Activated CD8-positive, alpha-beta memory T cell treated with anti-CD3 and anti-CD28 coated beads, Interleukin-2, amount 10 ng/mL, durations not matched to agents 7 days and 5 days (primary cell): ENCODE data around the gene PGA4. TPM values are rescaled to one million over a fixed set of nuclear protein-coding genes. Genes with fewer than 3 reads are reported as not detected.
"Not testable (repeated sequence)": the region's sequence is repeated elsewhere in the genome, so short reads cannot be mapped to it uniquely, and the experiment has no call there.

Experiments used
- ATAC-seq: fragments of 150-1000 bp; cut with Tn5 transposase; one replicate; pipeline ENCODE4 v1.10.0; 2021; ENCODE audit warnings: moderate library complexity
- CTCF ChIA-PET: fragments of 350-600 bp; sonication (Branson Sonifier 250); formaldehyde crosslinking; loops from one replicate; lab custom pipeline; 2021; ENCODE audit warnings: antibody characterized with exemption; lab: Charles Lee
- DNase-seq: peaks from one replicate; pipeline ENCODE4 v3.0.0-alpha.2; 2020
- H3K27ac Mint-ChIP-seq: one replicate; pipeline ENCODE4 v1.8.0; 2021; ENCODE audit warnings: mild to moderate bottlenecking, mixed read lengths
- H3K27me3 Mint-ChIP-seq: one replicate; pipeline ENCODE4 v1.8.0; 2021; ENCODE audit warnings: mixed read lengths
- H3K36me3 Mint-ChIP-seq: one replicate; pipeline ENCODE4 v1.8.0; 2021; ENCODE audit warnings: mild to moderate bottlenecking, mixed read lengths
- H3K4me1 Mint-ChIP-seq: one replicate; pipeline ENCODE4 v1.8.0; 2021; ENCODE audit warnings: mixed read lengths
- H3K4me3 Mint-ChIP-seq: one replicate; pipeline ENCODE4 v1.8.0; 2021; ENCODE audit warnings: mild to moderate bottlenecking, moderate library complexity, mixed read lengths
- H3K9me3 Mint-ChIP-seq: one replicate; pipeline ENCODE4 v1.8.0; 2022; ENCODE audit warnings: low read depth, mixed read lengths
- total RNA-seq, 2 experiments: library from RNA; stranded (reverse); gene quantifications; one replicate each; pipeline ENCODE4 v1.2.3, GENCODE V29; 2021

PGA4 gene
- total RNA-seq, 2 experiments from 2014 or later: not detected

DNA sequence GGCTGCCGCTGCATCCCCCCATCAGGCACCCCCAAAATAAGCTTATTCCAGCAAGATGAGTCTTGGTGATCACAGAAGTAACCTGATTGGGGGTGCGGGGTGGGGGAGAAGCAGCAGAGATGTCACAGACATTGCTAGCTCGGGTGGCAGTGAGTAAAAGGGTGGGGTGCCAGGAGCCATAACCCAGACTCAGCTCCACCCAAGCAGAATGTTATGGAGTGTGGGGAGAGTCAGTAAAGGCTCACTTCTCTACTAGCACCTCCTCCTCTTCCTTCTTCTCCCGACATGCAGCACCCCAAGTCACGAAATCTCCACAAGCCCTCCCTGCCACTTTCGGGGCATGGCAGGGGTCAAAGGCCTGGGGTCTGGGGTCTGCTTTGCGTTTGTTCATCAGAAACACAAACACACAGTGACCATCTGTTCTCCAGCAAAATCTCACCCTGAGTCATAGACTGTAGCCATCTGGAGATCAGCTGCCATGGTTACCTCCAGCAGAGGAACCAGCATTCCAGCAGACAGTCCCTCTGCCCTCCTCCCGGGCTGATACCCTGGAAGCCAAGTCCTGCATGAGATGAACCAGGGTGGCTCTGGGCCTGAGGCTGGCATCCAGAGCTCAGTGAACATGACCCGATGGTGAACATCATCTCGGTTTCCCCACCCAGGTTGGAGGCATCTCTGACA is 23.3 kb downstream of the PGA4 start:
- H3K4me3 Mint-ChIP-seq, H3K9me3 Mint-ChIP-seq, H3K4me1 Mint-ChIP-seq, H3K27ac Mint-ChIP-seq, H3K27me3 Mint-ChIP-seq, H3K36me3 Mint-ChIP-seq, DNase-seq, CTCF ChIA-PET, ATAC-seq: not testable (repeated sequence)

DNA sequence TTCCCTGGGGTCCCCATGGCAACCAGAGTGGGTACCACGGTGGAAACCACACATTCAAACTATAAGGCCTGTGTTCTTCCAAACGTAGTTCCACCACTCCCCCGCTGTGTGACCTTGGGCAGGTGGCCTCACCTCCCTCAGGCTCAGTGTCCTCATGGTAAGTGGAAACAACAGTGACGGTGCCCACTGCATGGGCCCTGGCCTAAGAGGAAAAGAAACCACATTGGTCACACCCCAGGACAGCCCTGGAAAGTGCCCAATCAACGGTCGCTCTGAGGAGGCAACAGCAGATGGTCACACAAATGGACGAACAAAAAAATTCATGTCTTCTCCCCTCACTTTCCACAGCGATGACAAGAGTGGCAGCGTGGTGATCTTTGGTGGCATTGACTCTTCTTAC is 25.9 kb downstream of the PGA4 start:
- H3K36me3 Mint-ChIP-seq, DNase-seq, H3K27me3 Mint-ChIP-seq, H3K27ac Mint-ChIP-seq, H3K4me3 Mint-ChIP-seq, CTCF ChIA-PET, H3K4me1 Mint-ChIP-seq, H3K9me3 Mint-ChIP-seq, ATAC-seq: not testable (repeated sequence)

DNA sequence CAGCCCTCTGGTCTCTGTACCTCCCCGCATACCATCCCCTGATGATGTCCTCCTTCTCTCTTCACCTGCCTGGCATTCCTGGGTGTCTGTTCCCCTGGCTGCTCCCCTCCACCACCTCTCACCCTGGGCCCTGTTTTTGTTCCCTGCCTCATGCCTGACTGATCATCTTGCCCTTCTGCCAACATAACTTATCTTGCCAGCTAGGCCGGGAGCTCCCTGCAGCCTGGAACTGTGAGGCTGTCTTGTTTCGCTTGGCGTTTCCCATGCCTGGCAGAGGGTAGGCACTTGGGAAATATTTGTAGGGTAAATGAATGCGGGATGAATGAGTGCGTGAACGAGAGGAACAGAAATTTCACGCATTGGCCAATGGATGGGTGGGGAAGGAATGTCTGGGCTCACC is 27.1 kb downstream of the PGA4 start:
- CTCF ChIA-PET, ATAC-seq, DNase-seq, H3K9me3 Mint-ChIP-seq, H3K4me1 Mint-ChIP-seq, H3K4me3 Mint-ChIP-seq, H3K27me3 Mint-ChIP-seq, H3K27ac Mint-ChIP-seq, H3K36me3 Mint-ChIP-seq: not testable (repeated sequence)

DNA sequence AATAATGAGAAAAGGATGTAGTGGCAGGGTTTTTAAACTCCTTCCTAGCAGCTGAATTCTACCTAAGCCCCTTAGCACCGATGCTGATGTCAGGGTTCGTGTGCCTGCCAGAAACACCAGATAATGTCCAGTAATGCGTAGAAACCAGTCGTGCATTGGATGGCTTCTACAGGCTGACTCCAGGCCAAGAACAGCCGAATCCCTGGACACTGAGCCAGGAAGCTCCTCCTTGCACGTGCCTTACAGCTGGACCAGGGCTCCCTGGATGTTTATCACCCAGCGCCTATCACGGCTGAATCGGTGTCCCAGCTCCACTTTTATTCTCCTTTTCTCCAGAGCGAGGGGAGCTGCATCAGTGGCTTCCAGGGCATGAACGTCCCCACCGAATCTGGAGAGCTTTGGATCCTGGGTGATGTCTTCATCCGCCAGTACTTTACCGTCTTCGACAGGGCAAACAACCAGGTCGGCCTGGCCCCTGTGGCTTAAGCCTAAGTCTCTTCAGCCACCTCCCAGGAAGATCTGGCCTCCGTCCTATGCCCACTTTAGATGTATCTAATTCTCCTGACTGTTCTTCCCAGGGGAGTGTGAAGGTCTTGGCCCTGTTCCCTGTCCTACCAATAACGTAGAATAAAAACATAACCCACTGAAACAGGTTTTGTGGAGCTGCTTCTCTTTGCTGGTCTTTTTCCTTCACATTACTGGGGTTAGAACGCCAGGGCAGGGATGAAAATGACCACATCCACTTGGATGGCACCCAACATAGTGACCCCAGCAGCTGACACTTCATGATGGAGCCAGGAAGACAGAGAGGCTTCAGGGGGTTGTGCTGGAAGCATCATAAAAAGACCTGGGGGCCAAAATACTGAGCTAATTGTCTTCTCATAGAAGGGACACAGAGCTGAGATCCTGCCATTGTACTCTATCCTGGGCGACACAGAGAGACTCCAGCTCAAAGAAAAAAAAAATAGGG is 28.9 kb downstream of the PGA4 start:
- H3K9me3 Mint-ChIP-seq, DNase-seq, H3K36me3 Mint-ChIP-seq, H3K4me1 Mint-ChIP-seq, H3K27ac Mint-ChIP-seq, H3K4me3 Mint-ChIP-seq, ATAC-seq, H3K27me3 Mint-ChIP-seq: not testable (repeated sequence)
- CTCF ChIA-PET: interaction anchor here (1.0 to 4.7 kb wide), 3 partner anchors 43 to 135 kb away, joined by 3 to 46 read pairs (median 44); partner anchors contain the start of gene VWCE

DNA sequence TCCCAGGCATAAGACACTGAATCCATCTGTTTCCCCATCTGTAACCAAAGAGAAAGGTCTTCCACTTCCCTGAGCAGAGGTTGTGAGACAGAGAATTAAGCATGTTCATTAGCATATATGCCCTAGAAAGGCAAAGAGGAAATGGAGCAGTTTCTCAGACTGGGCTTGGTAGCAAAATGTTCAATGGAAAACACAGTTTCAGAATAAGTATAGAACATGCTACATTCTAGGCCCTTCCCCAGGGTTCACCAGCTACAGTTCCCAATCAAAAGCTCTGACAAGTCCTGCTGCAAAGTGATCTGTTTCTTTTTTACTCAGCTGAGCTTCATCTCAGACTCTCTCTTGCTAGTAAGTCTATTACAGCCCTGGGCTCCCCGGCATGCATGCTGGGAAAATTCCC is 30.2 kb downstream of the PGA4 start:
- H3K27ac Mint-ChIP-seq, ATAC-seq, H3K4me3 Mint-ChIP-seq, H3K9me3 Mint-ChIP-seq, DNase-seq, H3K4me1 Mint-ChIP-seq, H3K36me3 Mint-ChIP-seq, H3K27me3 Mint-ChIP-seq: not testable (repeated sequence)
- CTCF ChIA-PET: interaction anchor here (1.7 to 4.7 kb wide), 5 partner anchors 37 to 141 kb away, joined by 4 to 46 read pairs (median 21); partner anchors contain the start of gene VWCE

DNA sequence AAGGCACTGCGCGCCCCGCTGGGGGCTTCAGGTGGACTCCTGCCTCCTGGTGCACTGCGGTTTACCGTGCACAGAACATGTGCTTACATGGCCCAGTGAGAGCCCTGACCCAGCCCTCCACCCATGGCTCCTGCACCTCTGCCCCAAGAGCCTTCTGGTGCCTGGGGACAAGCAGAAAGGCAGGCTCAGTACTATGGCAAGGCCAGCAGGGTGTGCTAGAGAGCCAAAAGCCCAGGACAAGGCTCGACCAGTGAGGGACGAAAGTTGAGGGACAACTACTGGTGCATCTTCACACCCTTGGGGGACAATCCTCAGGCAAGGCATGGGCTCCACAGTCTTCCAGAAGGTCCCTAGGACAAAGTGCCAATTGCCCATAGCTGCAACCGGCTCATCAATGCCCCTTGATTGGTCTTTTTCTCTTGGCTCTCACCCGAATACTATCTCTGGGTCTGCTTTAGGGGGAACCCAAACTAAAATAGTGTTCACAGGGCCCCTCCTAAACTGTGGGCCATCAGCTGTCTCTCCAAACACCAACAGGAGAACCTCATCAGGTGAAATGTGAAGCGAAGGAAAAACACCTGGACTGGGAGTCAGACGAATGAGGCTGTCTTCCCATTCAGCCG is 32.4 kb downstream of the PGA4 start:
- no peak overlapping the region for H3K27ac Mint-ChIP-seq
- CTCF ChIA-PET: interaction anchor here (0.7 to 4.7 kb wide), 18 partner anchors 10 to 479 kb away, joined by 3 to 46 read pairs (median 5); partner anchors contain the start of gene VWCE

DNA sequence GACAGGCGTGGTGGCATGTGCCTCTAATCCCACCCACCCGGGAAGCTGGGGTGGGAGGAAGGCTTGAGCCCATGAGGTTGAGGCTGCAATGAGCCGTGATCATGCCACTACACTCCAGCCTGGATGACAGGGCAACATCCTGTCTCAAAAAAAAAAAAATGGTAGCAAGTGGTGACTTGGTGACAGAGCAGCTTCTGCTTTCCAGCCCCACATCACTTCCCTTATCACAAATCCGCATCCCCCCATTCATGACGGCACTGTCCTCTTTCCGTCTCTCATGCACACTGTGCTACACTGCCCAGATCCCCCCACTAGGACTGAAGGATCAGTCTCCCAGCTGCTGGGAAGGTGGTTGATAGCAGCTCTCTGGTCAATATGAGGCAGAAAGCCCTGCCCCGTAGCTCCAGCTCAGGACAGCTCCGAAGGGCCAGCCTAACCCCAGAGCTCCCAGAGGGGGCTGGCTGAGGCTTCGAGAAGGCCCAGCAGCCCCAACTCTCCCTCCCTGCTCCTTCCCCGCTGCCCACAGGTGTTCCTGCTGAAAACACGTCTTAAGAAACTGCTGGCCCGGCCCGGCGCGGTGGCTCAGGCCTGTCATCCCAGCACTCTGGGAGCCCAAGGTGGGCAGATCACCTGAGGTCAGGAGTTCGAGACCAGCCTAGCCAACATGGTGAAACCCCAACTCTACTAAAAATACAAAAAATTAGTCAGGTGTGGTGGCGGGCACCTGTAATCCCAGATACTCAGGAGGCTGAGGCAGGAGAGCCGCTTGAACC is 34.7 kb downstream of the PGA4 start:
- Mint-ChIP-seq H3K27ac (no peak overlapping the region), H3K4me1 (peaks cover 1% of the 10 kb centered on the region), H3K27me3 (no peaks in the 10 kb centered on the region), H3K4me3 (no peak overlapping the region), H3K9me3 (no peaks in the 10 kb centered on the region), H3K36me3 (no peaks in the 10 kb centered on the region)
- CTCF ChIA-PET: interaction anchor here (1.0 to 1.5 kb wide), 2 partner anchors 13 to 129 kb away, joined by 4 to 6 read pairs; no protein-coding TSS in a partner anchor
- no peak for ATAC-seq
- DNase-seq: no peak

More for the DNA sequence above, 32.4 kb downstream of the PGA4 start:
- no peaks in the 10 kb centered on the region for H3K36me3 Mint-ChIP-seq
- DNase-seq: peak; percentile 75
- peaks cover 1% of the 10 kb centered on the region for H3K4me1 Mint-ChIP-seq
- H3K4me3 Mint-ChIP-seq: no peak overlapping the region
- ATAC-seq: peak; percentile 95
- H3K9me3 Mint-ChIP-seq: no peaks in the 10 kb centered on the region
- H3K27me3 Mint-ChIP-seq: no peaks in the 10 kb centered on the region

DNA sequence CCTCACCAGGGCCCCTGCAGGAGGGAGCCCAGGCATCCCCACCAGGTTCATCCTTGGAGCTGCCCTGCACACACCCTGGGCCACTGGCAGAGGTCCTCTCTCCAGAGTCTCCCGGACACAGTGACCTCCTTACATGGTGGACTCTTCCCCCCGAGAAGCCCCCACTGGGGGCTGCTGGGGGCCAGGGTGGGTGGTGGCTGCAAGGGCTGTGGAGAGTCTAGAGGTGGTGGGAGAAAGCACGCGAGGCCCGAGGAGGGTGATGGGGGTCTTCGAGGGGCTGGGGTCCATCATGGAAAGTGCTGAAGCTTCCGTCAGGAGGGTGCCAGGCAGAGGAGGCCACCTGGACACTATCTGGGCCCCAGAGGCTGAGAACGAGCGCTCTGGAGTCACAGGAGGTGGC is 36.4 kb downstream of the PGA4 start:
- no peak for ATAC-seq
- H3K4me3 Mint-ChIP-seq: no peak overlapping the region
- no peak overlapping the region for H3K27ac Mint-ChIP-seq
- no peaks in the 10 kb centered on the region for H3K9me3 Mint-ChIP-seq
- DNase-seq: no peak
- H3K36me3 Mint-ChIP-seq: no peaks in the 10 kb centered on the region
- peaks cover 1% of the 10 kb centered on the region for H3K4me1 Mint-ChIP-seq
- H3K27me3 Mint-ChIP-seq: no peaks in the 10 kb centered on the region
- CTCF ChIA-PET: interaction anchor here (1.4 to 4.7 kb wide), 2 partner anchors 36 to 127 kb away, joined by 4 to 13 read pairs; partner anchors contain the start of gene VWCE

DNA sequence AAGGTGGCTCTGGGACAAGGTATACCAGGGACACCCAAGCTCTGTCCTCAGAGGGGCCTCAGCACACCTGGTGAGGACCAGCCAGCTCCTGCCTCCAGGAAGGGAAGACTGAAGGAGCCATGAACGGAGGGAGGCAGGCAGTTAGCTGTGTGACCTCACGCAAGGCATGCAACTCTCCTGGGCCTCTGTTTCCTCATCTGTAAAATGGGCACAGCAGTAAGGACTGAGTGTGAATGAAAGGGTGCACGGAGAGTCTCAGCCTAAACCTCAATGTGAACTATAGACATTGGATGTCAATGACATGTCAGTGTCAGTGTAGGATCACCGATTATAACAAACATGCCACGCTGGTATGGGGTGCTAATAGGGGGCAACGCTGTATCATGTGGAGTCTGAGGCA is 37.2 kb downstream of the PGA4 start:
- no peaks in the 10 kb centered on the region for H3K9me3 Mint-ChIP-seq
- ATAC-seq: no peak
- CTCF ChIA-PET: interaction anchor here (1.4 to 4.7 kb wide), 2 partner anchors 35 to 126 kb away, joined by 4 to 13 read pairs; partner anchors contain the start of gene VWCE

DNA sequence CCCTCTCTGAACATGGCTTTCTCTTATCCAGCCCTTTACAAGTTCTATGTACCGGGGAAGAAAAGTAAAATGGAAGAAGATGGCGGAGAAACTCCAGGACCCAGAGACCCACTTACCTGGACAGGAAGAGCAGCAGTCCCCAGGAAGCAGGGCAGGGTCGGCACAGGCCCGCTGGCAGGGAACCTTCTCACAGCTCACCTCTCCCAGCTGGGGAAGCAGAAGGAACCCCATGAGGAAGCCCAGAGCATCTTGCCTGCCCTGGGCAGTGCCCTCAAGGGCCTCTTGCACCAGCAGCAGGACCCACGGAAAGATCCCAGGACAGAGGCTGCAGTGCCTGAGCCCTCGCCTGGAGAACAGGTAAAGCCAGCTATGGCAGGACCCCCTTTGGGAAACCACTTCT is 42.2 kb downstream of the PGA4 start:
- Mint-ChIP-seq H3K27ac (no peak overlapping the region), H3K9me3 (no peaks in the 10 kb centered on the region), H3K36me3 (no peaks in the 10 kb centered on the region), H3K4me1 (no peaks in the 10 kb centered on the region), H3K27me3 (no peaks in the 10 kb centered on the region), H3K4me3 (no peak overlapping the region)
- ATAC-seq (no peak), DNase-seq (no peak)
- CTCF ChIA-PET: interaction anchor here (1.4 kb wide), 1 partner anchor 9 kb away, joined by 6 read pairs; no protein-coding TSS in a partner anchor

More for the DNA sequence above, 37.2 kb downstream of the PGA4 start:
- Mint-ChIP-seq H3K4me1 (peaks cover 1% of the 10 kb centered on the region), H3K36me3 (no peaks in the 10 kb centered on the region), H3K4me3 (no peak overlapping the region), H3K27ac (no peak overlapping the region), H3K27me3 (no peaks in the 10 kb centered on the region)
- no peak for DNase-seq

DNA sequence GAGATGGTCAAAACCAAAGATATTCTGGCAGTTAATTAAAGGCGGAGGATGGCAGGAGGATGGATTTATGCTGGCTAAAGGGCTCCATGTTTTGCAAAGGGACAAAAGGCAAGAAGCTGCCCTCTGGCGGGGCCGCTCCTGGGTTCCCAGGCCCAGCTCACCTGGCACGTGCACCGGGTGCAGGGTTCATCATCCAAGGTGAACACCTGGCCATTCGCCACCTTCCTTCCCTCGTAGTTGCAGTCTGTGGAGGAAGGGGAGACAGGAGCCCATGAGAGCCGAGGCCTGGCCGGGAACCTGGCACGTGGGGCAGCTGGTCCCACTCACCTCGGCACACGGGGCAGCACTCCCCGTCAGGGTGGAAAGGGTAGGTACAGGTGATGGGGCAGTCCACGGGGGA is 42.6 kb downstream of the PGA4 start:
- Mint-ChIP-seq H3K9me3 (no peaks in the 10 kb centered on the region), H3K36me3 (no peaks in the 10 kb centered on the region), H3K4me1 (peaks cover 2% of the 10 kb centered on the region), H3K27ac (no peak overlapping the region), H3K4me3 (no peak overlapping the region), H3K27me3 (no peaks in the 10 kb centered on the region)
- ATAC-seq: no peak
- no peak for DNase-seq
- CTCF ChIA-PET: interaction anchor here (1.4 to 1.5 kb wide), 2 partner anchors 10 to 32 kb away, joined by 3 to 6 read pairs; no protein-coding TSS in a partner anchor

DNA sequence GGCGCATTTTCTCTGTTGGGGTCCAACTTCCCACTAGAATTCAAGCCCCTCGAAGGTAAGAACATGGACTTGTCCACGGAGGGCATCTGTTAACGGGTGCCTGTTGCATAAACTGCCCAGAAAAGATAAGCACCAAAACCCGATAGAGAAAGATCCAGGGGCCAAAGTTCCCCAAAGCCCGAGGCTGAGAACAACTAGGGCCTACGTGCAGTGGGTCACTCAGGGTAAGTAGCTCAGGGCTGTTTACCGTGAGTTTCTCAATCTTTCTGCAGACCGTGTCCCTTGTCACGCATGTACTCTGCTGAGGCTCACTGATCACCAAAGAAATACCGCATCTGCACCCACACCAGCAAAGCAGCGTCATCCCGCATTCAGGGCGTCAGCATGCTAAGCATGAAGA is 43.2 kb downstream of the PGA4 start:
- CTCF ChIA-PET: interaction anchor here (0.7 to 1.5 kb wide), 3 partner anchors 23 to 251 kb away, joined by 3 read pairs; no protein-coding TSS in a partner anchor
- no peak for DNase-seq
- H3K4me3 Mint-ChIP-seq: no peak overlapping the region
- H3K27ac Mint-ChIP-seq: no peak overlapping the region
- peaks cover 6% of the 10 kb centered on the region for H3K4me1 Mint-ChIP-seq
- H3K27me3 Mint-ChIP-seq: no peaks in the 10 kb centered on the region
- no peaks in the 10 kb centered on the region for H3K9me3 Mint-ChIP-seq
- H3K36me3 Mint-ChIP-seq: no peaks in the 10 kb centered on the region
- ATAC-seq: no peak
